ENCODE measurements around the gene ITPK1. TPM values are rescaled to one million over a fixed set of nuclear protein-coding genes. Genes with fewer than 3 reads are reported as not detected.

Gene ITPK1
- total RNA-seq, 1 donor from 2014 or later = 25.3 TPM

DNA sequence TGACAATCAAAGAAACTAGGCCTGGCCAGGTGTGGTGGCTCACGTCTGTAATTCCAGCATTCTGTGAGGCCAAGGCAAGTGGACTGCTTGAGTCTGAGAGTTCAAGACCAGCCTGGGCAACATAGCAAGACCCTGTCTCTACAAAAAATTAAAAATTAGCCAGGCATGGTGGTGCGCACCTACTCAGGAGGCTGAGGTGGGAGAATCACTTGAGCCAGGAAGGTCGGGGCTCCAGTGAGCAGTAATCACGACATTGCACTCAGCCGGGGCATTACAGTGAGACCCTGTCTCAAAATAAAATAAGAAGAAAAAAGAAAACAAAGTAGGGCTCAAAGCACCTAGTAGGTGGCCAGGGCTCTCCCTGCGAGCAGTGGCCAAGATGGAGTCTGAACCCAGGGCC lies 113.7 kb downstream of the ITPK1 start:
- DNase-seq (ENCODE audit: low spot score in 2 of 2) (no peak), FAIRE-seq (no peak)

DNA sequence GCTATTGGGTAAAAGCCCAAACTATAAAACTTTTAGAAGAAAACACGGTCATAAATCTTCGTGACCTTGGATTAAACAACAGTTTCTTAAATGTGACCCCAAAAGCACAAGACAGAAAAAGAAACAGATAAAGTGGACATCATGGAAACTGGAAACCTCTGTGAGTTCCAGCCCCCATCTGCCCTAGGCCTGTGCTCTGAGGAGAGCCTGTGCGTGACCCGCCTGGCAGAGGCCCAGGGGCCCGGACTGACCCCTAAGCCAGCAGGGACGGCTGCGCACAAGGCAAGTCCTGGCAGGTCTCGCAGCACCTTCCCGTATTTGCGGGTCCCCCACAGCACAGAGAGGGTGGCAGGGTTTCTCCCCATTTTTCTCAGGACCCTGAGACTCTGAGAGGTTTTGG lies 116.8 kb downstream of the ITPK1 start:
- DNase-seq (ENCODE audit: low spot score in 2 of 2) (no peak), FAIRE-seq (no peak)

DNA sequence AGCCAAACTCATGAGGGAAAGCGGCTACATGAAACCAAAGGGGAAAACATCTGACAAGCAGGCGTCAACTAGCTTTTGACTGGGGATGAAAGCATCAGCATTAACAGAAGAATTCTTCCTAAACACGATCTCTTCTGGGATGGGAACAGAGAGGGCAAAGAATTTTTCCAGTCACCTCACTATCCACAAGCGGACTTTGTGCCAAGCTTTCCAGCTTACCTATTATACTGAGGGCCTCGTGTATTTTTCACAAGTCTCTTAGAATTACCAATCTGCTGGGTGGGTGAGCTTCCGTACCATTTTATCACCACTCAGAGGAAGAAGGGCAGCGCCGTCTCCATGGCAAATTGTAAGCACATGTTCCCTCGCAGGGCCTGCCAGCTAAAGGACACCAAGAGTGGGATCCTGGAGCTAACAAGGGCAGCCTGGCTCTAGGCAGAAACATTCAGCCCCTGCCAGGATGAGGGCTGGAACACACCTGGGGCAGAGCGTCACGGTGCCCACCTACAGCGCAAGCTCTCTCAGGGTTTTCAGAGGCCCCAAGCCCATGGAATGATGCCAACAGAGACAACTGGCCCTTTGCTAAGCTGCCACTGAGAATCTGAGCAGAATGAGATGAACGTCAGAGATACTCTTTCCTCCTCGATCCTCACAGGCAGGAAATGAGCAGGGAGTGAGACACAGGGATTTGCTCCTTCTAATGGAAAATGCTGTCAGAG lies 118.2 kb downstream of the ITPK1 start:
- no peak for FAIRE-seq
- no peak for DNase-seq (ENCODE audit: low spot score in 2 of 2)

DNA sequence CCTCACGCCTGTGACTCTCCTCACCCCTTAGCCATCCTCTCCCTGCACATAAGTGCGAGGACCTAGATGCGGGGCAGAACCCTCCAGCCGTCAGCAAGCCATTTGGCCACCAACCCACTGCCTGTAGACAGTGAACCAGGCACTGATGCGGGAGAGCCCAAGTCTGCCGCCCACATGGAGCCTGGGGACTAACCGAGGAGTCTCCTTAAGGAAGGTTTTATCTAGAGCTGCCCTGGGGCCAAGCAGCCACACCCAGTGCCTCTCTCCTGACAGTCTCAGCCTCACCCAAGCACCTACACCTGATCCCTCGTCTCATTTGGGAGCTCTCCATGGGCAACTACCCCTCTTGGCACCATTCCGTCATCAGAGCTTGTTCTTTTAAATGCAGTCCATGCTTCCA lies 120.1 kb downstream of the ITPK1 start:
- FAIRE-seq (no peak), DNase-seq (ENCODE audit: low spot score in 2 of 2) (no peak)

DNA sequence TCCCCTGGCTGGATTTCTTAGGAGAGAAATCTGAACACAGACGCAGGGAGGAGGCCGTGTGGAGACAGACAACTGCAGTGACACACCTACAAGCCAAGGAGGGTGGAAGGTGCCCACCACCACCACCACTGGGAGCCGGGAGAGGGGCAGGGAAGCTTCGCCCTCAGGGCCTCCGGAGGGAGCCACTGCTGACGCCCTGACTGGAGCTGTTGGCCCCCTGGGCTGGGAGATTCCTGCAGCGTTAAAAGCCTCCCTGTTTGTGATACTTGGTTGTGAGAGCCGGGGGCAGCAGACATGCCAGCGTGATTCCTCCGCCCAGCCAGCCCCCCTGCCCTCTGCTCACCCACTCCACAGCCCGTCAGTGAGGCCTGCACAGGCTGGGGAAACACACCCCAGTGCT lies 120.8 kb downstream of the ITPK1 start:
- FAIRE-seq (no peak), DNase-seq (ENCODE audit: low spot score in 2 of 2) (no peak)

DNA sequence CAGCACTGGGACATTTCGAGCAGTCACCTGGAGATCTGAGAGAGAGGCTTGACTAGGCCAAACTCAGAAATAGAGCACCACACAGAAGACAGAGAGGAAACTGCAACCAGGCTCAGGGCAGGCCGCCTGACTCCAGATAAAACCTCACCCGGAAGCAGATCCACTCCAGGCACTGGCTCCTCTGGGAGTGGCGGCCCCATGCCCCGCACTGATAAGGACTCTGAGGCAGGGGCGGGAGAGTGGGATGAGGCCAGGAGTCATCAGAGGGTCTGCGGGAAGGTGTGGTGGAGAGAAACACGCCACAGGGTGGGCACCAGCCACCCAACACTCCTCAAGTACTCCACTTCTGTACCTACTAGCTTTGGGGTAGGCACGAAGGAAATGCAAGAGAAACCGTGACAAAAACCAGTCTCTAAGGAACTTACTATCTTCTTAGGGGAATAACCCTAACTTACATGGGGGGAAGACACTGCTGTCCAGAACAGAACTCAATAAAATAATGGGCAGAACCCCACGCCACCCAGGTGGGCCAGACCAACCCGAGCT lies 121.5 kb downstream of the ITPK1 start:
- DNase-seq (ENCODE audit: low spot score in 2 of 2) (no peak), FAIRE-seq (no peak)

DNA sequence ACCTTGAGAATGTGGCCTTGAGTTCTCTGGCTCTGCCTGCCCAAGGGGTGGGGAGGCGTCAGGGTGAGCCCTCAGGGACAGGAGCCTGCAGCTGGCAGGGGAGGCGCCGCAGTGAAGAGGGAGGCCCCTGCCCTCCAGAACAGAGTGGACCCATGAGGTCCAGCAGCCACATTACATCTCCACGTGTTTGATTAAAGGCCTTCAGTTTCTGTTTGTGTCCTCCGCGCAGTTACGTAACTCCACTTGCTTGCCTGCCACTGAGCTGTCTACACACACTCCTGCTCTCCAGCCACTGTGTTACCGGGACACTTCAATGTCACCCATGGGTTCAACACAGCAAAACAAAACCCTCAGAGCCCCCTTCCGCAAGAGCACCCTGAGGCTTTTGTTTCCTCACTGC lies 122.4 kb downstream of the ITPK1 start:
- no peak for FAIRE-seq
- no peak for DNase-seq (ENCODE audit: low spot score in 2 of 2)

DNA sequence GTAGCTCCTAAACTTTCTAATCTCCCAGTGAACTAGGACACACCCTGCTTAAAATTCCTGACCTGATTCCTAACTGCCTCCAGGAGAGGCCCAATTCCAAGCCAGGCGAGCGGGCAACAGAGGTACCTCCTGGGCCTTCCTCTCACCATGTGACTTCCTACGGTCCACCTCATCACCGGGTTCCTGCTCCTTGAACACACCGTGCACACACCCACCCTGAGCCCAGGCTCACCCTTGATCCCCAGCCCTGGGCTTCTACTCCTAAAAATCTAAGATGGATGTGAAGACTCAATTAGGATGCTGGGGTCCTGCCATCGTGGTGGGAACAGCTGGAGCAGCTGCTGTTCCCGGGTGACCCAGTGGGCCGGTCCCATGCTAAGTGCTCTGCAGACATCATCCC lies 124.2 kb downstream of the ITPK1 start:
- FAIRE-seq (no peak), DNase-seq (ENCODE audit: low spot score in 2 of 2) (no peak)

DNA sequence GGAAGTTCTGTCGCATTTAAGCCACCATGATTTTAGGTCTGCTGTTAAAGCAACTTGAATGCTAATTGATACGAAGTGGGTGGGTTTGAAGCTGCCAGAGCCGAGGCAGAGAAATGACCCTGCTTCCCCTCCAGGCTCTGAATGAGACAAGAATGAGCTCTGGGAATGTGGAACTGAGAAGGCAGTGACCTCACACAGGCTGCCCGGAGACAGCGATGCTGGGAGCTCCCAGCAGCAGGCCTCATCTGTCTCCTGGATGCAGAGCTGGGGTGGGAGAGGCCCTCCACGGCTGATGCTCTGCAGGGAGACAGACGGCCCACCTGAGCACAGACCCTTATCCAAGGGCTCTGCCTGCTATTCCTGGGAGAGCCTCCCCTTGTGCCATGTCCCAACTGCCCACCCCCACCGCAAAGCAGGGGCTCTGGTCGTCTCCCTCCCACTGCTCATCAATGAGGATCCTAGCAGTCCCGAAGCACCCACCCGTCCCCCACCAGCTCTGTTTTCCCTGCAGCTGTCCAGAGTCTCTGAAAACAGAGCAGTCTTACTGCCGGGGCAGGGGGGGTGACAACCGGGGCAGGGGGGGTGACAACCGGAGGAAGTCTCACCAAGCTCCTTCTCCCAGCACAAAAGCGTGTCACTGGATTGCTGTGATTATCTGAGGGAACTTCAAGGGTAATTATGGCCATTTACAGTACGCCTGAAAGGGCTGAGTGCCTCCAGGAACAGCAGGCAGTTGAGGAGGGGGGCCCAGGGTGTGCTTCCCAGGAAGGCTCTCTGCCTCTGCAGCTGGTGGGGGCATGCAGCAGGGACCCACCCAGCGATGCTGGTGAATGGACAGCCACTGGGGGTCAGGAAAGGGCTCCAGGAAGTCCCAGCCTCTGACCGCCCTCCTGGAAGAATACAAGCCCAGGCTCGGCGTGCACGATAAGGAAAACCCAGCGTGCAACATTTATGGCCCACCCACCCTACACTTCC lies 125.0 kb downstream of the ITPK1 start:
- FAIRE-seq (no peak), DNase-seq (ENCODE audit: low spot score in 2 of 2) (no peak)

DNA sequence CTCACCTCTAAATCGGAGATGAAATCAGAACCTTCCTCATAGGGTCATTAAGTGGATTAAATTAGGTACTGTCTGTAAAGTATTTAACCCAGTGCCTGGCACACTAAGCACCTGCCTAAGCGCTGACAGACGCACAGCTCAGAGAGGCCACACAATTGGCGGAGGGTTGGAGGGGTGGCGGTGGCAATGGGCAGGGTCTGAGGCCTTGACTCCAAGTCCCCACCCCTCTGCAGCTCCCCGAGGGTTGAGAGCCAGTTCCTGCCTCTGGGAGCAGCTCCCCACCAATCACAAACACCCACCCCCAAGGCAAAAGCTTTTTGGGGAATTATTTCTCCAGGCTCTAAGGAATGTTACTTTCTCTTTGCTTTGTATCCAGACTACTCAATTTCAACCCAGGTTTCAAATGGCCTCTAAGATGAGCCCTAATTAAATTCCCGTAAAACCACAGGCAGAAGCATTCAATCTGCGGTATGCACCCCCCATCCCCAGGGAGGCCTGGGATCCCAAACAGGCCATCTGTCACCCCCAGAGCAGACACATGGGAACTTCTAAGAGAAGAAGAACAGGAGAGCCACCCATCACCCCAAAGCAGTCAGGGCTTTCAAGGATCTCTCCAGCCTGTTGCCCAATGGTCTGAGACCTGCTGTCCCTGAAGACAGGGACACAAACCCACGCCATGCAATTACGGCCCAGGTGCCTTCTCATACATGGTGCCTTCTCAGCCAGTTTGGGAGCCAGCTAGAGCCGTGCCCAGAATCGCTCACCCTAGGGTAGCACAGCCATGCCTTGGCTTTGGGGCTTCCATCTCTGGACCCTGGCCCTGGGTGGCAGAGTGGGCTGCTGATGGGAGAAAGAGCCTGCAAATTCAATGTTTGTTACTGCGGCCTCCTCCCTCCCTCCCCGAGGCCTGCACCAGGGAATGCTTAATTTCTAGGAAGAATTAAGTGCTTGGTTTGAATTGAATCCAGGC lies 126.7 kb downstream of the ITPK1 start:
- DNase-seq (ENCODE audit: low spot score in 2 of 2) (no peak), FAIRE-seq (no peak)

DNA sequence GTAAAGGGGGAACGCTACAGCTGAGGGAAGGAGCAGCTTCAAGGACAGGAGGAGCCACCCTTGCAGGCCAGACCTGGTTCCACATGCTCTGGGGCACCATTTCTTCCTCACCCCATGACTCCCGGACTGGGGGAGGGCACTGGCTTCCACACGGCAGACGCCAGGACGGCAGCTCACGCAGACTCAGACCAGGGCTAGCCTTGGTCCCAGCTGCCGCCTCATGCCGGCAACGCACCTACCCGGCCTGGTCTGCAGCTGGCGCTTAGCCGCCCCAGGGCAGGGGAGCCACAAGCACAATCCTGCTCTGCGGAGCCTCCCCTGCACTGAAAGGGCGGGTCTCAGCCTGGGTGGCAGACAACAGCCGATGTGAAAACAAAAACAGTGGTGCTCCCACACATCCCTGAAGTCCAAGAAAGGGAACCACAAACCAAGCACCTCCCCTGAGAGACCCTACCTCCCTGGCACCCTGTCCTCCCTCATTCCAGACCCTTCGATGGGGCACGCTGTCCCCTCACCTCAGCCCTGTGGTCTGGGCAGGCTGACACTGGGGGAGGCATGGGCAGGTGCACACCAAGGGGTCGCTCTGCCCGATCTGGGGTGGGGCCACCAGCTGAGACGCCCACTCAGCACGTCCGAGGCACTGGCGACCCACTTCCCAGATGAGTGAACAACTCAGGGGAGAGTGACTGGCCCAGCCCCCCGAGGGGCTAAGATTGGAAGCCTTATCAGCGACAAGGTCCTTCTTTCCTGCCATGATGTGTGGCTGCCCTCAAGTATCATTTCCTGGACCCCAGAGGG lies 127.8 kb downstream of the ITPK1 start:
- DNase-seq (ENCODE audit: low spot score in 2 of 2) (no peak), FAIRE-seq (no peak)

DNA sequence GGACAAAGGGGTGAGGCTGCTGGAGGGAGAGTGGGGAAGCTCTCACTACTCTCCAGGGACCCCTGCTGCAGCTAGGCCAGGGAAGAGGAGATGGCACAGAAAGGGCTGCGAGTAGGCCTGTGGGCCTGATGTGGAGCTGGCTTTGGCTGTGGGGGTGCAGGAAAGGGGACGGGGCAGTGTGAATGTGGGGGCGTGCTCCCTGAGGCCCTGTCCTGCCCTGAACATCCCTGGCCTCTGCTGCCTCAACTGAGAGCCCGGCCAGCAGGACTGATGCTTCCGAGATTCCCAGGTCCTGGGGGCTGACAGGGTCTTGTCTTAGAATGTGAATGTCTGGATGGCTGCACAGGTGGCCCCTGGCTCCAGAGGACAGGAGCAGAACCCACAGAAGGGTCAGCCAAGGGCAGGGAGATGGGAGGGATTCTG lies 128.6 kb downstream of the ITPK1 start:
- DNase-seq (ENCODE audit: low spot score in 2 of 2) (no peak), FAIRE-seq (no peak)

DNA sequence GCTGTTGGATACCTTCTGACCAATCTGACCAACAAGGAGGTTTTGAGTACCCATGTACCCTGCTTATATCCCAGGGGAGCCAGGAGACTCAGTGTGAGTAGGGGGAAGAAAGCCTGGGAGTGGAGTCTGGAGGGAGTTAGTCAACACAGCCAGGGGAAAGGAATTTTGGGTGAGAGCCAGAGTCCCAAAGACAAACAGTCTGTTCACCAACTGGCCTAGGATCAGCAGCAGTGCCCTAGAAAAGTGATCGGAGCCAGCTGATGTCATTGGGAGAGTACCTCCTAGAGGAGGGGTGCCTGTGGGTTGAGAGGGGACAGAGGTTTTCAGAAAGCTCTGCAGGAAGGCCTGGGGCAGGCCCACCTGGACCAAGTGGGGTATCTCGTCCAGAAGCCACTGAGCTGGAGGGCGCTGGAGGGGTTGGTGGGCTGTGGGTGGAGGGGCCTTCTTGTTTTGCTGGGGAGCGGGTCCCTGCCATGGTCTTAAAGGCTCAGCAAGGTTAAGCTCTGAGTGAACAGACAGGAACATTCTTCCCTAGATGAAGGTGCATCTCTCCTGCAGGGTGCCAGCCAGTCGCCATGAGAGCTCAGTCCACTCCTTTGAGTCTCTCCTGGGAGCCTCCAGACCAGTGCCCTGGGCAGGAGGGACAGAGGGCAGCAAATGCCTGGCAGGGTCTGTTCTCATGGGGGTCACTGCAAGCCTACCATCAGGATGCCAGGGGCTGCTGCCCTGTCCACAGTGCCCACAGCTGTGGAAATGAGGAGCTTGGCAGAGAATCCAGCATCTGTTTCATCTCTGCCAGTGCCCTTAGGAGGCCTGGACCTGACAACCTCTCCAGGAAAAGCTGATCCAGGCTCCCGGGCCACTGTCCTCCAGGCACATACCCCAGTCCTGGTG lies 129.2 kb downstream of the ITPK1 start:
- DNase-seq (ENCODE audit: low spot score in 2 of 2) (peak in 1 of 2 donors; percentile 57), FAIRE-seq (no peak)

DNA sequence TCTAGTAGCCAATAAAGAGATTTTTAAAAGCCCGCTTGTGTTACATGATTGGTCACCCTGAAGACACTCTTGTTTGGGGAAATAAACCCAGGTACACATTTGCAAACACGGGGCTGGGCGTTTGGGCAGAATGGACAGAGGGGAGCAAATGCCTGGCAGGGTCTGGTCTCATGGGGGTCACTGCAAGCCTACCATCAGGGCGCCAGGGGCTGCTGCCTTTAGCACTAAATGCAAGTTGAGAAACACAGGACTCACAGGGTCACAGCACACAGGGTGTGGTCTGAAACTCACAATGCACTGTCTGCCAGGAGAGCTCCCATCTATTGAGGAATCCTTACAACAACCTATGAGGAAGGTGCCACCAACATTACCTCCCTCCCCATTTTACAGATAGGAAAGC lies 130.2 kb downstream of the ITPK1 start:
- DNase-seq (ENCODE audit: low spot score in 2 of 2) (no peak), FAIRE-seq (no peak)

DNA sequence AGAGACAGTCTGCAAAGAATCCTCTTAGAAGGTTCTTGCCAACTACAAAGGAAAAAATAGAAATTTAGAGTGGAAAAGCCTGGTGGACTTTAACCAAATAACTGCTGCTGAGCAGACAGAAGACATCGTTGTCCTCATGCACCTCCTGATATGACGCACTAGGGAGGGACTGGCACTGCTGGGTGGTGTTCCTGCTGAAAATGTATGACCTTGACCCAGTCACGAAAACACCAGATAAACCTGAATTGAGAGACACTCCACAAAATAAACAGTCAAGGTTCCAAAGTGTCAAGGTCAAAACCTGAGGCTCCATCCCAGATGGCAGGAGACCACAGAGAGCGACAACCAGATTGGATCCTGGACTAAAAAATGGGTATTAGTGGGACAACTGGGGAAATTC lies 130.8 kb downstream of the ITPK1 start:
- FAIRE-seq (no peak), DNase-seq (ENCODE audit: low spot score in 2 of 2) (no peak)

DNA sequence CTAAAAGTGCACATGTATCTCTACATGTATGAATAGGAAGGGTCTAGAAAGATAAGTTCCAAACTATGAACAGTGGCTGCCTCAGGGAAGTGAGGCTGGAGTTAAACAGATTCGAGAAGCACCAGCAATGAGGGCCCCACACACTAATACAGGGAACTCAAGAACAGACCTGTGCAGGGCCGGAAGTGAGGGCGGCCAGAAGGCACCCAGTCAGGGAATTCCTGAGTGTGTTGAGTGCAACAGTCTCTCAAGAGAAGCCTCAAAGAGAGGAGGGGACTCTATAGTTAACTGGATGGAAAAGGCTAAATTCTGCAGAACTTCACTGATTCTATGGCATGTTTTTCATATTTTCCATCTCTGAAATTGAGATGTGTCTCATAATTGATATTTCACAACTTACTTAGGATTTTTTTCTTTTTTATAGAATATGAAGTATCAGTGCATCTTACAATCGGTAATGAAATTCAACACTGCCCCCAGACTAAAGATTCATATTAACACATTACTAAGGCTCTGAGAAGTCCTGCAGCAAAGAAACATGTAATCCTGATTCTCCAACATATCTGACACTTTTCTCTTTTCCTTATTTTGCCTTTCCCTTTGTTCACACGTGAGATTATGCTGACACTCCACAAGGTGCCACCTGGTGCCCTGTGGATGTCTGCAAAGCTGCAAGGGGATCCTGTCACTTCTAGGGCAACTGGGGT lies 131.5 kb downstream of the ITPK1 start:
- DNase-seq (ENCODE audit: low spot score in 2 of 2) = no peak
- FAIRE-seq = no peak

DNA sequence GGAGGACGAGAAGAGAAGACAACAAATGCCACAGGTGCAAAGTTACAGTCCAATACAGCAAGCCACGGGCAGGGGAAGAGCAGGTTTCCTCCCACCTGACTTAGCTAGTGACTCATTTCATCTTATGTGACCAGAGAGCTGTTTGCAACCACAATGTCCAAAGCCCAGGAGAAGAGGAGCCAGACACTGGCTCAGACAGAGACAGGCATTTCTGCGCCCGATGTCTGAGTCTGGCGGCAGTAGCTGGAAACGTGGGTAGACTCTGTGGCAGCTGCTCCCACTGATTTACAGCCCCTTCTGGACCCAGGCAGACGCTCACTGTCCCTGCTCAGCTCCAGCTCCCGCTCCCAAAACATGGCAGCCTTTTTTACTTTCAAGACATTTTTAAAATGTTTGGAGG lies 132.8 kb downstream of the ITPK1 start:
- no peak for FAIRE-seq
- DNase-seq (ENCODE audit: low spot score in 2 of 2) = no peak

DNA sequence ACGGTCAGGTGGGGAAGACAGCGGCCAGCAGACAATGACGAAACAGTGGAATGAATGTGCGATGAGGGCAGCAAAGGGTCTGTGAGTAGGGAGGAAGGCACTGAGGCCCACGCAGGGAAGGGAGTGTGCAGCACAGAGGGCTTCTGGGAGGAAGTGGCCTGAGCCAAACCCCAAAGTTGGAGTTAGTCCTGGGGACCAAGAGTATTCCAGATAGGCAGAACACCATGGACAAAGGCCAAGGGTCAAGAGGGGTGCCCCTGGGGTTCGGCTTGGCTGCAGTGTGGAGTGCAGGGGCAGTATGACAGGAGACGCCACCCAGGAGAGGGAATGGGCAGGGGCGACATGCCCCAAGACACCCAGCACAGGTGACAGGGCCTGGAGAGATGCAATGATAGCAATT lies 134.0 kb downstream of the ITPK1 start:
- no peak for FAIRE-seq
- DNase-seq (ENCODE audit: low spot score in 2 of 2) = no peak

Data from frontal cortex (tissue), 4 donors.